ENCODE data around the gene STRBP.

STRBP gene

DNA sequence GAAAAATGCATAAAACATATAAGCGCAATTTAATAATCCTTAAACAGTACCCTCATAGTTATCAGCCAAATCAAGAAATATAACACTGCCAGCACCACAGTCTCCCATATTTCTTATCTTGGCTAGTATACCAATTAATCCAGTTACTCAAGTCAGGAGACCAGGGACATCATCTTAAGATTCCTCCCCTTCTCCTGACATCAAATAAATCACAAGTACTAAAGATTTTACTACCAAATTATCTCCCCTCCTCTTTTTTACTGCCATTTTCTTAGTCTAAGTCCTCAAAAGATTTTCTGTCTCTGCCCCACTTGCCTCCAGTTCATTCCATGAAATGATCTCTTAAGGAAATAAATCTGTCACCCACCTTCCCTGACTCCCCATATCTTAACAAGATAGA, 37.0 kb downstream of the STRBP start:
- Histone ChIP-seq H3K27me3 (ENCODE audit: insufficient read depth, poor library complexity, severe bottlenecking) (no peaks in the 10 kb centered on the region), H3K4me3 (replicated peaks; ENCODE audit: insufficient read depth, low read length) (no peak overlapping the region), H3K27ac (replicated peaks) (no peak overlapping the region)
- DNase-seq (ENCODE audit: low read depth in 1 of 2, low spot score in 1 of 2), result no peak
- TF ChIP-seq GABPA (IDR thresholded peaks at IDR 0.05; ENCODE audit: low read depth), result no peak
- TF ChIP-seq, protein P1, sequence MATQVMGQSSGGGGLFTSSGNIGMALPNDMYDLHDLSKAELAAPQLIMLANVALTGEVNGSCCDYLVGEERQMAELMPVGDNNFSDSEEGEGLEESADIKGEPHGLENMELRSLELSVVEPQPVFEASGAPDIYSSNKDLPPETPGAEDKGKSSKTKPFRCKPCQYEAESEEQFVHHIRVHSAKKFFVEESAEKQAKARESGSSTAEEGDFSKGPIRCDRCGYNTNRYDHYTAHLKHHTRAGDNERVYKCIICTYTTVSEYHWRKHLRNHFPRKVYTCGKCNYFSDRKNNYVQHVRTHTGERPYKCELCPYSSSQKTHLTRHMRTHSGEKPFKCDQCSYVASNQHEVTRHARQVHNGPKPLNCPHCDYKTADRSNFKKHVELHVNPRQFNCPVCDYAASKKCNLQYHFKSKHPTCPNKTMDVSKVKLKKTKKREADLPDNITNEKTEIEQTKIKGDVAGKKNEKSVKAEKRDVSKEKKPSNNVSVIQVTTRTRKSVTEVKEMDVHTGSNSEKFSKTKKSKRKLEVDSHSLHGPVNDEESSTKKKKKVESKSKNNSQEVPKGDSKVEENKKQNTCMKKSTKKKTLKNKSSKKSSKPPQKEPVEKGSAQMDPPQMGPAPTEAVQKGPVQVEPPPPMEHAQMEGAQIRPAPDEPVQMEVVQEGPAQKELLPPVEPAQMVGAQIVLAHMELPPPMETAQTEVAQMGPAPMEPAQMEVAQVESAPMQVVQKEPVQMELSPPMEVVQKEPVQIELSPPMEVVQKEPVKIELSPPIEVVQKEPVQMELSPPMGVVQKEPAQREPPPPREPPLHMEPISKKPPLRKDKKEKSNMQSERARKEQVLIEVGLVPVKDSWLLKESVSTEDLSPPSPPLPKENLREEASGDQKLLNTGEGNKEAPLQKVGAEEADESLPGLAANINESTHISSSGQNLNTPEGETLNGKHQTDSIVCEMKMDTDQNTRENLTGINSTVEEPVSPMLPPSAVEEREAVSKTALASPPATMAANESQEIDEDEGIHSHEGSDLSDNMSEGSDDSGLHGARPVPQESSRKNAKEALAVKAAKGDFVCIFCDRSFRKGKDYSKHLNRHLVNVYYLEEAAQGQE (IDR thresholded peaks at IDR 0.05; ENCODE audit: insufficient replicate concordance, low read depth), result no peak
- TF ChIP-seq SPI1 (IDR thresholded peaks at IDR 0.05; ENCODE audit: borderline replicate concordance, low read depth), result no peak
- TF ChIP-seq, protein P2, sequence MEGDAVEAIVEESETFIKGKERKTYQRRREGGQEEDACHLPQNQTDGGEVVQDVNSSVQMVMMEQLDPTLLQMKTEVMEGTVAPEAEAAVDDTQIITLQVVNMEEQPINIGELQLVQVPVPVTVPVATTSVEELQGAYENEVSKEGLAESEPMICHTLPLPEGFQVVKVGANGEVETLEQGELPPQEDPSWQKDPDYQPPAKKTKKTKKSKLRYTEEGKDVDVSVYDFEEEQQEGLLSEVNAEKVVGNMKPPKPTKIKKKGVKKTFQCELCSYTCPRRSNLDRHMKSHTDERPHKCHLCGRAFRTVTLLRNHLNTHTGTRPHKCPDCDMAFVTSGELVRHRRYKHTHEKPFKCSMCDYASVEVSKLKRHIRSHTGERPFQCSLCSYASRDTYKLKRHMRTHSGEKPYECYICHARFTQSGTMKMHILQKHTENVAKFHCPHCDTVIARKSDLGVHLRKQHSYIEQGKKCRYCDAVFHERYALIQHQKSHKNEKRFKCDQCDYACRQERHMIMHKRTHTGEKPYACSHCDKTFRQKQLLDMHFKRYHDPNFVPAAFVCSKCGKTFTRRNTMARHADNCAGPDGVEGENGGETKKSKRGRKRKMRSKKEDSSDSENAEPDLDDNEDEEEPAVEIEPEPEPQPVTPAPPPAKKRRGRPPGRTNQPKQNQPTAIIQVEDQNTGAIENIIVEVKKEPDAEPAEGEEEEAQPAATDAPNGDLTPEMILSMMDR (IDR thresholded peaks at IDR 0.05; ENCODE audit: insufficient read depth, low read length), result no peak
- no peak for TF ChIP-seq POLR2AphosphoS5 (IDR thresholded peaks at IDR 0.05; ENCODE audit: low read depth)

DNA sequence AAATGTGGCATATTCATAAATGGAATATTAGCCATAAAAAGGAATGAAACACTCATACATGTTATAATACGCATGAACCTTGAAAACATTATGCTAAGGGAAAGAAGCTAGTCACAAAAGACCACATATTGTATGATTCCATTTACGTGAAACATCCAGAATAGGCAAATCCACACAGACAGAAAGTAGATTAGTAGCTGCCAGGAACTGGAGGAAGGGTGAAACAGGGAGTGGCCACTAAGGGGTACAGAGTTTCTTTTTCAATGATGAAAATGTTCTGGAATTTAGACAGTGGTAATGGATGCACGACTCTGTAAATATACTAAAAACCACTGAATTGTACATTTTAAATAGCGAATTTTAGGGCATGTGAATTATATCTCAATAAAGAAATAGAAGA, 39.4 kb downstream of the STRBP start:
- Histone ChIP-seq H3K27ac (replicated peaks) (no peak overlapping the region), H3K4me3 (replicated peaks; ENCODE audit: insufficient read depth, low read length) (no peak overlapping the region), H3K27me3 (ENCODE audit: insufficient read depth, poor library complexity, severe bottlenecking) (no peaks in the 10 kb centered on the region)
- TF ChIP-seq, protein P1 (IDR thresholded peaks at IDR 0.05; ENCODE audit: insufficient replicate concordance, low read depth), result no peak
- TF ChIP-seq, protein P2 (IDR thresholded peaks at IDR 0.05; ENCODE audit: insufficient read depth, low read length), result no peak
- TF ChIP-seq GABPA (IDR thresholded peaks at IDR 0.05; ENCODE audit: low read depth) (no peak), SPI1 (IDR thresholded peaks at IDR 0.05; ENCODE audit: borderline replicate concordance, low read depth) (no peak), POLR2AphosphoS5 (IDR thresholded peaks at IDR 0.05; ENCODE audit: low read depth) (no peak)
- DNase-seq (ENCODE audit: low read depth in 1 of 2, low spot score in 1 of 2), result no peak

DNA sequence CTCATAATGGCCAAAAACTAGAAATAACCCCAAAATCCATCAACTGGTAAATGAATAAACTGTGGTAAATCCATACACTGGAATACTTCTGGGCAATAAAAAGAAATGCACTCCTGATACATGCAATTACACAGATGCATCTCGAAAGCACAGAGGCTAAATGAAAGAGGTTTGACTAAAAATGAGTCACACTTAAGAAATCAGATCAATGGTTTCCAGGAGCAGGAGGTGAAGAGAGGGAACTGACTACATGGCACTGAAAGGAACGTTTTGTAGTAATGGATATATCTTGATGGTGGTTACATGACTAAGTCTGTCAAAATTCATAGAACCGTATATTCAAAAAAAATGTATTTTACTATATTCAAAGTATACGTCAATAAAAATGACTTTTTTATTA, 42.4 kb downstream of the STRBP start:
- DNase-seq (ENCODE audit: low read depth in 1 of 2, low spot score in 1 of 2), result no peak
- no peak overlapping the region for H3K4me3 ChIP-seq (replicated peaks; ENCODE audit: insufficient read depth, low read length)
- TF ChIP-seq SPI1 (IDR thresholded peaks at IDR 0.05; ENCODE audit: borderline replicate concordance, low read depth) (no peak), GABPA (IDR thresholded peaks at IDR 0.05; ENCODE audit: low read depth) (no peak), POLR2AphosphoS5 (IDR thresholded peaks at IDR 0.05; ENCODE audit: low read depth) (no peak)
- TF ChIP-seq, protein P2 (IDR thresholded peaks at IDR 0.05; ENCODE audit: insufficient read depth, low read length), result no peak
- TF ChIP-seq, protein P1 (IDR thresholded peaks at IDR 0.05; ENCODE audit: insufficient replicate concordance, low read depth), result no peak
- no peaks in the 10 kb centered on the region for H3K27me3 ChIP-seq (ENCODE audit: insufficient read depth, poor library complexity, severe bottlenecking)
- no peak overlapping the region for H3K27ac ChIP-seq (replicated peaks)

Data from HL-60 (cell line).